ENCODE data around the gene SLC5A12.

- TF ChIP-seq CTCF (IDR thresholded peaks at IDR 0.05), result no peak
- TF ChIP-seq POLR2AphosphoS5 (IDR thresholded peaks at IDR 0.05; ENCODE audit: low read depth, low read length), result no peak
- TF ChIP-seq TCF7L2 (IDR thresholded peaks at IDR 0.05; ENCODE audit: low read depth, low read length), result no peak
- no peak for TF ChIP-seq SIN3A (IDR thresholded peaks at IDR 0.05; ENCODE audit: borderline replicate concordance, insufficient read depth, low read depth, low read length)
- no peak for TF ChIP-seq REST (IDR thresholded peaks at IDR 0.05; ENCODE audit: insufficient read depth in 1 of 2, low read depth in 2 of 2, low read length in 1 of 2)
Measured at GRCh38 chr11:26715133-26715532, 6.7 kb downstream of the SLC5A12 start.
